Measurements from ENCODE around the gene DPYSL5. TPM values are rescaled to one million over a fixed set of nuclear protein-coding genes. Genes with fewer than 3 reads are reported as not detected.
A peak's percentile ranks its signal among the peaks of the same experiment; 100 is the strongest.

DPYSL5 gene
- total RNA-seq, 1 donor from 2014 or later = 2.9 TPM

GRCh38 chr2:26901326-26902183 lies 53.6 kb downstream of the DPYSL5 start:
- peaks cover 6% of the 10 kb centered on the region for H3K27me3 ChIP-seq (ENCODE audit: insufficient read depth, low read length)

GRCh38 chr2:26903676-26904075 lies 55.7 kb downstream of the DPYSL5 start:
- no peak for FAIRE-seq
- no peak overlapping the region for H3K27ac ChIP-seq (ENCODE audit: low read depth, low read length)

More at GRCh38 chr2:26901326-26902183, 53.6 kb downstream of the DPYSL5 start:
- Histone ChIP-seq H3K79me2 (ENCODE audit: insufficient read depth, low read length) (no peaks in the 10 kb centered on the region), H2AFZ (ENCODE audit: low read depth, low read length) (no peak overlapping the region), H4K20me1 (ENCODE audit: insufficient read depth, low read length) (no peaks in the 10 kb centered on the region), H3K4me1 (ENCODE audit: insufficient read depth, low read length) (no peaks in the 10 kb centered on the region), H3K27ac (ENCODE audit: low read depth, low read length) (no peak overlapping the region), H3K4me3 (ENCODE audit: insufficient read depth, low read depth, low read length) (no peak overlapping the region), H3K4me2 (ENCODE audit: low read length) (no peak overlapping the region), H3K36me3 (ENCODE audit: insufficient read depth, low read length) (no peaks in the 10 kb centered on the region), H3K9me3 (ENCODE audit: insufficient read depth, low read depth, low read length) (no peaks in the 10 kb centered on the region), H3K9ac (ENCODE audit: low read length) (no peak overlapping the region)
- H3K9me3 Mint-ChIP-seq (ENCODE audit: unreplicated experiment) = peaks cover 2% of the 10 kb centered on the region
- DNase-seq (ENCODE audit: low read depth) (no peak), FAIRE-seq (no peak)
- peaks cover 23% of the 10 kb centered on the region for H3K27me3 Mint-ChIP-seq (ENCODE audit: low read depth, unreplicated experiment)
- H3K4me1 Mint-ChIP-seq (ENCODE audit: low read depth, unreplicated experiment) = peaks cover 4% of the 10 kb centered on the region
- H3K36me3 Mint-ChIP-seq (ENCODE audit: low read depth, unreplicated experiment) = no peaks in the 10 kb centered on the region
- H3K27ac Mint-ChIP-seq (ENCODE audit: unreplicated experiment) = peak overlapping the region; percentile 1
- TF ChIP-seq CTCF (IDR thresholded peaks at IDR 0.05; ENCODE audit: insufficient read depth, low read depth, low read length) (no peak), EZH2 (IDR thresholded peaks at IDR 0.05; ENCODE audit: insufficient read depth, low read length) (no peak)
- H3K4me3 Mint-ChIP-seq (ENCODE audit: unreplicated experiment) = no peak overlapping the region

More at GRCh38 chr2:26903676-26904075, 55.7 kb downstream of the DPYSL5 start:
- Mint-ChIP-seq H3K27me3 (ENCODE audit: low read depth, unreplicated experiment) (peaks cover 21% of the 10 kb centered on the region), H3K4me3 (ENCODE audit: unreplicated experiment) (no peak overlapping the region), H3K36me3 (ENCODE audit: low read depth, unreplicated experiment) (peaks cover 3% of the 10 kb centered on the region), H3K4me1 (ENCODE audit: low read depth, unreplicated experiment) (peaks cover 4% of the 10 kb centered on the region), H3K9me3 (ENCODE audit: unreplicated experiment) (peaks cover 2% of the 10 kb centered on the region), H3K27ac (ENCODE audit: unreplicated experiment) (no peak overlapping the region)
- no peak overlapping the region for H3K4me2 ChIP-seq (ENCODE audit: low read length)
- no peak for DNase-seq (ENCODE audit: low read depth)
- H3K9ac ChIP-seq (ENCODE audit: low read length) = no peak overlapping the region
- H3K27me3 ChIP-seq (ENCODE audit: insufficient read depth, low read length) = peaks cover 6% of the 10 kb centered on the region
- H3K36me3 ChIP-seq (ENCODE audit: insufficient read depth, low read length) = no peaks in the 10 kb centered on the region
- no peaks in the 10 kb centered on the region for H3K4me1 ChIP-seq (ENCODE audit: insufficient read depth, low read length)
- no peak overlapping the region for H2AFZ ChIP-seq (ENCODE audit: low read depth, low read length)
- H3K9me3 ChIP-seq (ENCODE audit: insufficient read depth, low read depth, low read length) = no peaks in the 10 kb centered on the region
- no peaks in the 10 kb centered on the region for H3K79me2 ChIP-seq (ENCODE audit: insufficient read depth, low read length)
- H3K4me3 ChIP-seq (ENCODE audit: insufficient read depth, low read depth, low read length) = no peak overlapping the region
- no peak for TF ChIP-seq EZH2 (IDR thresholded peaks at IDR 0.05; ENCODE audit: insufficient read depth, low read length)
- TF ChIP-seq CTCF (IDR thresholded peaks at IDR 0.05; ENCODE audit: insufficient read depth, low read depth, low read length) = no peak
- H4K20me1 ChIP-seq (ENCODE audit: insufficient read depth, low read length) = no peaks in the 10 kb centered on the region

All from astrocyte (in vitro differentiated cells and primary cell).